LNCaP clone FGC (cell line): ENCODE measurements around the gene MBNL1.

Experiments
- DNase-seq: peaks from one replicate; pipeline ENCODE4 v3.0.0-alpha.2; 2011; ENCODE audit warnings: low read depth
- H3K4me3 ChIP-seq: 2 replicates; pipeline ENCODE4 v1.5.1; 2011; ENCODE audit warnings: mild to moderate bottlenecking, low read depth, low read length, control low read depth
- CTCF ChIP-seq: IDR thresholded peaks from 2 replicates; pipeline ENCODE4 v1.5.1; 2012; ENCODE audit warnings: mild to moderate bottlenecking; ENCODE audit not compliant: control insufficient read depth, insufficient read depth; ENCODE audit errors: extremely low read depth

The MBNL1 gene

GRCh38 chr3:152299249-152299976 lies 30.7 kb downstream of the MBNL1 start:
- peak overlapping the region; percentile 53 for H3K4me3 ChIP-seq
- TF ChIP-seq CTCF = no peak
- no peak for DNase-seq

- no peak for DNase-seq
- TF ChIP-seq CTCF = no peak
- H3K4me3 ChIP-seq = peak overlapping the region; percentile 53; the same call in 1 of the 2 replicates
These were observed 31.5 kb downstream of the MBNL1 start for GRCh38 chr3:152300029-152300731.

- no peak overlapping the region for H3K4me3 ChIP-seq
- no peak for TF ChIP-seq CTCF
- DNase-seq = no peak
These were observed 33.0 kb downstream of the MBNL1 start for GRCh38 chr3:152301745-152302181.

- no peak for DNase-seq
- no peak overlapping the region for H3K4me3 ChIP-seq
- TF ChIP-seq CTCF = no peak
These were observed 33.8 kb downstream of the MBNL1 start for GRCh38 chr3:152302521-152303021.

GRCh38 chr3:152304160-152304559 lies 35.4 kb downstream of the MBNL1 start:
- no peak for DNase-seq
- TF ChIP-seq CTCF = no peak
- H3K4me3 ChIP-seq = no peak overlapping the region

GRCh38 chr3:152305075-152305474 lies 36.3 kb downstream of the MBNL1 start:
- no peak for TF ChIP-seq CTCF
- DNase-seq = no peak
- no peak overlapping the region for H3K4me3 ChIP-seq
